Ammon's horn (tissue), 1 donor: Measurements from ENCODE around the gene S1PR4.
"Not testable (repeated sequence)": the region's sequence is repeated elsewhere in the genome, so short reads cannot be mapped to it uniquely, and the experiment has no call there.

Source experiments
- DNase-seq: peaks from one replicate; pipeline ENCODE4 v3.0.0-alpha.2; 2016; ENCODE audit warnings: low spot score

Gene S1PR4

GRCh38 chr19:3196064-3196932, 17.7 kb downstream of the S1PR4 start:
- DNase-seq = no peak

- no peak for DNase-seq
Observed at GRCh38 chr19:3196933-3197205, 18.3 kb downstream of the S1PR4 start.

GRCh38 chr19:3198901-3199700, 20.5 kb downstream of the S1PR4 start:
- DNase-seq = no peak

GRCh38 chr19:3201072-3201700, 22.6 kb downstream of the S1PR4 start:
- no peak for DNase-seq

- no peak for DNase-seq
Observed at GRCh38 chr19:3201911-3202310, 23.3 kb downstream of the S1PR4 start.

- no peak for DNase-seq
Observed at GRCh38 chr19:3202346-3202745, 23.8 kb downstream of the S1PR4 start.

- DNase-seq = not testable (repeated sequence)
Observed at GRCh38 chr19:3202895-3203294, 24.3 kb downstream of the S1PR4 start.

- no peak for DNase-seq
Observed at GRCh38 chr19:3203805-3204645, 25.5 kb downstream of the S1PR4 start.

GRCh38 chr19:3204646-3205275, 26.2 kb downstream of the S1PR4 start:
- DNase-seq = no peak

GRCh38 chr19:3206216-3206953, 27.8 kb downstream of the S1PR4 start:
- no peak for DNase-seq

- DNase-seq = no peak
Observed at GRCh38 chr19:3207461-3208242, 29.1 kb downstream of the S1PR4 start.

- DNase-seq = no peak
Observed at GRCh38 chr19:3208317-3209207, 30.0 kb downstream of the S1PR4 start.

- DNase-seq = no peak
Observed at GRCh38 chr19:3210347-3211017, 31.9 kb downstream of the S1PR4 start.

GRCh38 chr19:3211191-3211590, 32.6 kb downstream of the S1PR4 start:
- no peak for DNase-seq

- no peak for DNase-seq
Observed at GRCh38 chr19:3213159-3213558, 34.6 kb downstream of the S1PR4 start.

GRCh38 chr19:3216874-3217273, 38.3 kb downstream of the S1PR4 start:
- DNase-seq = no peak

GRCh38 chr19:3220576-3220975, 42.0 kb downstream of the S1PR4 start:
- DNase-seq = no peak

GRCh38 chr19:3221576-3221975, 43.0 kb downstream of the S1PR4 start:
- not testable (repeated sequence) for DNase-seq
